Ascending aorta (tissue), 2 donors: Measurements from ENCODE around the gene HNF1B. TPM values are rescaled to one million over a fixed set of nuclear protein-coding genes. Genes with fewer than 3 reads are reported as not detected.

Experiments
- DNase-seq, 2 donors: peaks; one replicate each; pipeline ENCODE4 v3.0.0-alpha.2; 2019; ENCODE audit warnings: low spot score in 2 of 2
- H3K27ac ChIP-seq, 2 donors: fragments of 200-600 bp; sonication (generic); one replicate each; pipeline ENCODE4 v1.5.1; 2016 to 2017; ENCODE audit warnings: mild to moderate bottlenecking in 1 of 2
- H3K27me3 ChIP-seq: fragments of 200-600 bp; sonication (generic); one replicate; pipeline ENCODE4 v1.5.1; 2017
- H3K36me3 ChIP-seq, 2 donors: fragments of 200-600 bp; sonication (generic); one replicate each; pipeline ENCODE4 v1.5.1; 2016
- H3K4me1 ChIP-seq, 2 donors: fragments of 200-600 bp; sonication (generic); one replicate each; pipeline ENCODE4 v1.5.1; 2016 to 2017; ENCODE audit warnings: mild to moderate bottlenecking in 1 of 2
- H3K4me3 ChIP-seq, 2 donors: fragments of 200-600 bp; sonication (generic); one replicate each; pipeline ENCODE4 v1.5.1; 2016 to 2017; ENCODE audit warnings: mild to moderate bottlenecking in 1 of 2
- H3K9me3 ChIP-seq, 2 donors: fragments of 200-600 bp; sonication (generic); one replicate each; pipeline ENCODE4 v1.5.1; 2016
- intact Hi-C: fragments of 100-400 bp; cut with DNase I; formaldehyde crosslinking; loops from one replicate; pipeline ENCODE4 v1.15.1; 2023
- total RNA-seq: library from RNA; depleted of rRNA; stranded (reverse); fragments of >200 nt; gene quantifications from one replicate; pipeline ENCODE4 v1.1.0, GENCODE V29; 2016
- TF ChIP-seq, protein P1 (sequence below), 3 experiments: fragments of 200-600 bp in 2 of 3; fragments of 450-650 bp in 1 of 3; sonication (generic) in 2 of 3; IDR thresholded peaks; one replicate each; pipeline ENCODE4 v1.5.1; 2016 to 2019; ENCODE audit warnings: antibody characterized with exemption in 3 of 3, mild to moderate bottlenecking in 1 of 3, moderate library complexity in 1 of 3

HNF1B gene
- total RNA-seq, 1 donor from 2014 or later, result not detected

DNA sequence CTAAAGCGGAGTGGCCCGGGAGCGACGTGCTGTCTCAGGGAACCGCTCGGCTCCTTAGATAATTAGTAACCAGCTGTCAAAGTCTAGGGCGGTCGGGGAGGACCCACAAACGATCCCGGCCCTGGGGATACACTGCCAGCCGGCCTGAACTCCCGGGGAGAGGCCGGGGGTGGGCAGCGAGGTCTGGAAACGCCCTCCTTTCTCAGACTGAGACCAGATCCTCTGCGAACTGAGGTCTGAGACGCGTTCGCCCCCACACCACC is 1.3 kb downstream of the HNF1B start:
- no peak for DNase-seq

DNA sequence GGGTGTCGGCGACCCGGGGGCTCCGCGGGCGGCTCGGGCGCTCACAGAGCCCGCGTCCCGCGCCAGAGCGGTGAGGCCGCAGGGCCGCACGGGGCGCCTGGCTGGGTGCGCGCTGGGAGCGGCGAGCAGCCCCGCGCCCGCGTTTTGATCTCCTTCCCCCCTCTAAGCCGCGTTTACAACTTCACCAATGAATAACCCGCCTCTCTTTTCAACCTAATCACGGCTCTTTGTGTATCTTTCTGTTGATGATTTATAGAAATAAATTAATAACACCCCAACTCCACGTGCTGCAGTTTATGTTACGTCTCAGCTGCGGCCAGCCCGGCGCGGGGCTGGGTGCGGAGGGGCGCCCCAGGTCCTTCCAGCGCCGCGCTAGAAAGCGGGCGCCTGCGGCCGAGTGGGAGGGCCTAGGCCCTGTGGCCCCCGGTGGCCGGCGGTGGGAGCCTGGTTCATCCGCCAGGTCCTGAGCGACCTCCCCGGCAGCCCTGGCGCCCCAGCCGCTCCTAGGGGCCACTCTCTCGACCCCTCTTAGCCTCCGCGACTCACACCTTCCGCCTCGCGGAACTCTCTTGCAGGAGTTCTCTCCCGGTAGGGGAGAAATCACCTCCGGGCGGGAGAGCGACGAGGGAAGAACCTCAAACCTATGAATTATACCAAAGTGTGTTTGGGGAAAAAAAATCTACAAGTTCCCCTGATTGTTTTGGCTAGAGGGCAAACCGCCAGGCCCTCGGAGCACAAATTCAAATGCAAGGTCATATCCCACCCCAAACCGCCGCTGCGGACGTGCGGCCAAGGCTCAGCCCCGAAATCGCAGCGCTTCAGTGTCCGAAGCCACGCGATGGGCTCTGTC is 1.9 kb downstream of the HNF1B start:
- intact Hi-C loops, result no loop called here
- TF ChIP-seq, protein P1, sequence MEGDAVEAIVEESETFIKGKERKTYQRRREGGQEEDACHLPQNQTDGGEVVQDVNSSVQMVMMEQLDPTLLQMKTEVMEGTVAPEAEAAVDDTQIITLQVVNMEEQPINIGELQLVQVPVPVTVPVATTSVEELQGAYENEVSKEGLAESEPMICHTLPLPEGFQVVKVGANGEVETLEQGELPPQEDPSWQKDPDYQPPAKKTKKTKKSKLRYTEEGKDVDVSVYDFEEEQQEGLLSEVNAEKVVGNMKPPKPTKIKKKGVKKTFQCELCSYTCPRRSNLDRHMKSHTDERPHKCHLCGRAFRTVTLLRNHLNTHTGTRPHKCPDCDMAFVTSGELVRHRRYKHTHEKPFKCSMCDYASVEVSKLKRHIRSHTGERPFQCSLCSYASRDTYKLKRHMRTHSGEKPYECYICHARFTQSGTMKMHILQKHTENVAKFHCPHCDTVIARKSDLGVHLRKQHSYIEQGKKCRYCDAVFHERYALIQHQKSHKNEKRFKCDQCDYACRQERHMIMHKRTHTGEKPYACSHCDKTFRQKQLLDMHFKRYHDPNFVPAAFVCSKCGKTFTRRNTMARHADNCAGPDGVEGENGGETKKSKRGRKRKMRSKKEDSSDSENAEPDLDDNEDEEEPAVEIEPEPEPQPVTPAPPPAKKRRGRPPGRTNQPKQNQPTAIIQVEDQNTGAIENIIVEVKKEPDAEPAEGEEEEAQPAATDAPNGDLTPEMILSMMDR (IDR thresholded peaks at IDR 0.05), result no peak
- H3K27me3 ChIP-seq, result peaks cover 35% of the 10 kb centered on the region

More for the DNA sequence above, 1.3 kb downstream of the HNF1B start:
- H3K4me1 ChIP-seq, result peaks cover 5 to 20% of the 10 kb centered on the region in 2 donors
- peaks cover 35% of the 10 kb centered on the region for H3K27me3 ChIP-seq
- H3K27ac ChIP-seq, result no peak overlapping the region
- H3K9me3 ChIP-seq, result no peaks in the 10 kb centered on the region
- H3K36me3 ChIP-seq, result no peaks in the 10 kb centered on the region
- H3K4me3 ChIP-seq, result peak overlapping the region; percentile 37 to 57
- intact Hi-C loops, result no loop called here
- TF ChIP-seq, protein P1 (IDR thresholded peaks at IDR 0.05), result no peak

DNA sequence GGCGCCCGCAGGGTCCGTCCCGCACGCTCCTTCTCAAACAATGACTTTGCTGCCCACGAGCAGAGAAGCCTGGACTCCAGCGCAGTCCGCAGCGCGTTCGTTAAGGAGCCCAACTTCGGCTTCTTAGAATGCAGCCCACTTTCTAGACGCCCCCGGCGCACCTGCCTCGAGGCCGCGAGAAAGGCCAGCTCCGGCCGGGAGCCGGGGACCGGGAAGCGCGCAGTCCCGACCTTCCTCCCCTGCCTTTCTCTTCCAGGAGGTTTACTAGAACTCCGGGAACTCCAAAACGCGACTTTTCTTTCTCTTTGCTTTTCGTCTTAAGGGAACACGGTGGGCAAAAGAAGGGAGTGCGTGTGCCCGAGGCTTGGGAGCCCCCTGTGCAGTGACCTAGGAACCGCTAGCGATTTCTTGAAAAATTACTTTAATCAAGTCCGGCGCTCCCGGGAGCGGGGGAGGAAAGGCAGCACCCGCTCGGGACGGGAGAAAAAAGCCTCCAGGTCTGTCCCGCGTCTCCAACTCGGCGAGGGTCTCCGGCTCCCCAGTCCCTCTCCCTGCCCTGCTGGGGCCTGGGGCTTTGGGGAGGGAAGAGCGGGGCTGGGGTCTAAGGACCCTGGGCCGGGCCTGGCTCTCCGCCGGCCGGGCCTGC is 2.6 kb downstream of the HNF1B start:
- Histone ChIP-seq H3K36me3 (no peaks in the 10 kb centered on the region), H3K27ac (no peak overlapping the region), H3K9me3 (no peaks in the 10 kb centered on the region), H3K27me3 (peaks cover 38% of the 10 kb centered on the region), H3K4me3 (peak overlapping the region; percentile 37 to 57), H3K4me1 (peaks cover 5 to 20% of the 10 kb centered on the region in 2 donors)
- TF ChIP-seq, protein P1 (IDR thresholded peaks at IDR 0.05), result no peak
- intact Hi-C loops, result no loop called here
- DNase-seq, result no peak

More for the DNA sequence above, 1.9 kb downstream of the HNF1B start:
- Histone ChIP-seq H3K9me3 (no peaks in the 10 kb centered on the region), H3K36me3 (no peaks in the 10 kb centered on the region), H3K4me1 (peaks cover 5 to 20% of the 10 kb centered on the region in 2 donors), H3K27ac (no peak overlapping the region), H3K4me3 (peak overlapping the region; percentile 37 to 57)
- DNase-seq, result no peak

DNA sequence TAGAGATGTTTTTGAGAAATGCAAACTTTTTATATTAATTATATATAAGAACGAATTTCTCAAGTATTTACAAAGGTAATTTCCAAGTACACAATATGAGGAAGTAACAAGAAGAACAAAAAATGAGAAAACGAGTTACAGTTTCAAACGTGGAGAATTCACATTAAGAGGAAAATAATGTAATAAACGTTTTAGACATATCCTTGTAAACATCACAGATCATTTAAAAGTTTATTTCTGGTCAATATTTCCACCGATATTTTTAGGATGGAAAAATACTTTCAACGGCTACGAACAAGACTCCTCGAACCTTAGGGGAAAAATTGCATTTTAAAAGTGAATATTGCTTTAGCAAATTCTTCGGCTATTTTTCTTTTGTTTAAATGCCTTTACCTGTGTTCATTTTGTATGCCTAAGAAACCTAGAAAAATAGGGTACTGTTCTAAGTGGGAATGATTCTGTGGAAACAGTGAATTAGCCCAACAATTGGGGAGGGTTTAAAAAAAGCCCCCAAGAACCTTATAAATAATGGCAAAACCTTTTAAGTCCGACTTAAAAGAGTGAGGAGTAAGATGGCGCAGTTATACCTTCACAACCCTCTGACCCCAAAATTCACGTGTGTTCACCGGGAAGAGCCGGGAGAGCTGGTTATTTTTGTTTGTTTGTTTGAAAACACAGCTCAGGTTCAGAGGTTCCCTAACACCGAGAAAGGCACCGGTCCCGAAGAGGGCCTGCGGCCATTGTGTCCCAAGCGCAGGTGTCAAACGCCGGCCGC is 3.3 kb downstream of the HNF1B start:
- DNase-seq, result no peak
- no peak overlapping the region for H3K27ac ChIP-seq
- peaks cover 38% of the 10 kb centered on the region for H3K27me3 ChIP-seq
- peak overlapping the region in 1 of 2 donors; percentile 57 for H3K4me3 ChIP-seq
- no peaks in the 10 kb centered on the region for H3K36me3 ChIP-seq
- no peaks in the 10 kb centered on the region for H3K9me3 ChIP-seq
- TF ChIP-seq, protein P1 (IDR thresholded peaks at IDR 0.05), result no peak
- intact Hi-C loops, result no loop called here
- H3K4me1 ChIP-seq, result peaks cover 5 to 20% of the 10 kb centered on the region in 2 donors

DNA sequence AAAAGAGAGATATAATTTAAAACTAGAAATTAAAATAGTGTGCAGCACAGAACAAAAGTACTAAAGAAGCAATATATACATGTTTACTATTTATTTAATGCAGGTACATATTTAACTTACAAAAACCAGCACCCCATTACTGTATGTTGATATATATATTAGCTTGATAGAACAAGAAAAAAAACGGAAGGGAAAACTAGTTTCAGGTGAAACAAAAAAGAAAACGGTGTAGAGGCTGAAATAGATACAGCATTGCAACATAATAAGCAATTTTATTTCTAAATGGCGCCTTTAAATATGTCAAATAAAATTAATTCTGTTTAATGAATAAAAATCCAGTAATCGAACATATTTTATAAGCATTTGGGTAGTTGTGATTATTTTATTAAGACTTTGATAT is 3.9 kb downstream of the HNF1B start:
- Histone ChIP-seq H3K4me3 (no peak overlapping the region), H3K36me3 (no peaks in the 10 kb centered on the region), H3K4me1 (peaks cover 5 to 20% of the 10 kb centered on the region in 2 donors), H3K9me3 (no peaks in the 10 kb centered on the region), H3K27ac (no peak overlapping the region), H3K27me3 (peaks cover 38% of the 10 kb centered on the region)
- DNase-seq, result no peak
- intact Hi-C loops, result no loop called here
- TF ChIP-seq, protein P1 (IDR thresholded peaks at IDR 0.05), result no peak
